Camera-type eye (tissue), 1 donor: Measurements from ENCODE around the gene ZDHHC11. TPM values are rescaled to one million over a fixed set of nuclear protein-coding genes. Genes with fewer than 3 reads are reported as not detected.

ENCODE experiments used
- total RNA-seq: library from RNA; depleted of rRNA; stranded (reverse); fragments of >200 nt; gene quantifications from one replicate; pipeline ENCODE4 v1.2.3, GENCODE V29; 2014

ZDHHC11 gene
- total RNA-seq, result 10.3 TPM

GRCh38 chr5:850511-851006 lies at the start of gene ZDHHC11:
Gene ZDHHC11 (minus strand): TSS chr5:850986. CDS start chr5:850602, 384 bp downstream.

GRCh38 chr5:892394-893136 lies 41.8 kb upstream of the ZDHHC11 start, which contains the start of the genes BRD9 and TRIP13:
Gene BRD9 (minus strand): TSS chr5:892801. CDS start chr5:892657, 144 bp downstream.
Gene TRIP13 (plus strand): TSS chr5:892884. CDS start chr5:892999, 115 bp downstream.

GRCh38 chr5:784428-785177 lies 66.2 kb downstream of the ZDHHC11 start, which contains the start of gene ZDHHC11B:
Gene ZDHHC11B (minus strand): TSS chr5:784729. CDS start chr5:766919, 17,810 bp downstream.

Other genes starting within 250 kb of the ZDHHC11 start
- 9.2 TPM for gene CEP72, start 238.6 kb downstream of the ZDHHC11 start, total RNA-seq
- gene TPPP, start 157.6 kb downstream of the ZDHHC11 start, total RNA-seq, result 5.2 TPM
- 2.6 TPM for gene ZDHHC11B, start 66.3 kb downstream of the ZDHHC11 start, total RNA-seq
- 47.8 TPM for gene BRD9, start 41.8 kb upstream of the ZDHHC11 start, total RNA-seq
- gene TRIP13, start 41.9 kb upstream of the ZDHHC11 start, total RNA-seq, result 3.1 TPM
- gene NKD2, start 157.8 kb upstream of the ZDHHC11 start, total RNA-seq, result 18.0 TPM